DND-41 (cell line): ENCODE measurements around the gene OXA1L.

Source experiments
- ATAC-seq: fragments of 200-7000 bp; cut with Tn5 transposase; 3 replicates; pipeline ENCODE4 v1.9.1; 2021; ENCODE audit warnings: low read depth; ENCODE audit not compliant: insufficient read depth
- DNase-seq: peaks from one replicate; pipeline ENCODE4 v3.0.0-alpha.2; 2020
- H2AFZ ChIP-seq: 2 replicates; pipeline ENCODE4 v1.6.0; 2012; ENCODE audit warnings: low read depth, low read length
- H3K27ac ChIP-seq: 2 replicates; pipeline ENCODE4 v1.5.1; 2012; ENCODE audit warnings: low read length, inconsistent platforms
- H3K27me3 ChIP-seq: fragments of 200-600 bp; sonication (generic); 2 replicates; pipeline ENCODE4 v1.6.0; 2012; ENCODE audit warnings: low read length, mild to moderate bottlenecking, inconsistent platforms; ENCODE audit not compliant: insufficient read depth, poor library complexity
- H3K36me3 ChIP-seq: 2 replicates; pipeline ENCODE4 v1.5.1; 2012; ENCODE audit warnings: low read length, inconsistent platforms; ENCODE audit not compliant: insufficient read depth
- H3K4me1 ChIP-seq: 2 replicates; pipeline ENCODE4 v1.5.1; 2012; ENCODE audit warnings: mild to moderate bottlenecking, low read length; ENCODE audit not compliant: insufficient read depth
- H3K4me2 ChIP-seq: 2 replicates; pipeline ENCODE4 v1.6.0; 2012; ENCODE audit warnings: mild to moderate bottlenecking, moderate library complexity, low read length, inconsistent platforms; ENCODE audit not compliant: insufficient read depth
- H3K4me3 ChIP-seq, 2 experiments: fragments of 200-600 bp in 1 of 2; shearing (Covaris generic) in 1 of 2; 2 replicates each; pipeline ENCODE4 v1.5.1; 2012 to 2016; ENCODE audit warnings: inconsistent platforms in 2 of 2, low read length in 2 of 2, mild to moderate bottlenecking in 2 of 2, low read depth in 1 of 2, moderate library complexity in 1 of 2
- H3K79me2 ChIP-seq: 2 replicates; pipeline ENCODE4 v1.6.0; 2012; ENCODE audit warnings: low read length, inconsistent platforms; ENCODE audit not compliant: insufficient read depth
- H3K9ac ChIP-seq: 2 replicates; pipeline ENCODE4 v1.6.0; 2012; ENCODE audit warnings: low read depth, mild to moderate bottlenecking, inconsistent platforms, low read length, moderate library complexity
- H3K9me3 ChIP-seq: 2 replicates; pipeline ENCODE4 v1.5.1; 2012; ENCODE audit warnings: low read length, moderate library complexity, mild to moderate bottlenecking, inconsistent platforms; ENCODE audit not compliant: insufficient read depth, severe bottlenecking
- H4K20me1 ChIP-seq: 2 replicates; pipeline ENCODE4 v1.6.0; 2012; ENCODE audit warnings: low read length; ENCODE audit not compliant: insufficient read depth
- EZH2 ChIP-seq: IDR thresholded peaks from 3 replicates; pipeline ENCODE4 v1.6.1; 2012; ENCODE audit warnings: borderline replicate concordance, low read depth, mild to moderate bottlenecking, moderate library complexity, low read length, inconsistent platforms; ENCODE audit not compliant: severe bottlenecking
- TF ChIP-seq, protein P1 (sequence below): IDR thresholded peaks from 2 replicates; pipeline ENCODE4 v1.5.1; 2012; ENCODE audit warnings: borderline replicate concordance, low read length, moderate library complexity, mild to moderate bottlenecking; ENCODE audit not compliant: poor library complexity, severe bottlenecking; ENCODE audit errors: extremely low read depth

Gene OXA1L

GRCh38 chr14:22797017-22797917 is 30.8 kb downstream of the OXA1L start:
- Histone ChIP-seq H3K4me1 (no peaks in the 10 kb centered on the region), H3K9me3 (no peaks in the 10 kb centered on the region), H3K27ac (no peak overlapping the region), H3K4me2 (no peak overlapping the region), H3K79me2 (no peaks in the 10 kb centered on the region), H4K20me1 (no peaks in the 10 kb centered on the region), H2AFZ (no peak overlapping the region), H3K9ac (no peak overlapping the region), H3K4me3 (no peak overlapping the region), H3K27me3 (peaks cover 12% of the 10 kb centered on the region), H3K36me3 (no peaks in the 10 kb centered on the region)
- no peak for TF ChIP-seq EZH2
- TF ChIP-seq, protein P1, sequence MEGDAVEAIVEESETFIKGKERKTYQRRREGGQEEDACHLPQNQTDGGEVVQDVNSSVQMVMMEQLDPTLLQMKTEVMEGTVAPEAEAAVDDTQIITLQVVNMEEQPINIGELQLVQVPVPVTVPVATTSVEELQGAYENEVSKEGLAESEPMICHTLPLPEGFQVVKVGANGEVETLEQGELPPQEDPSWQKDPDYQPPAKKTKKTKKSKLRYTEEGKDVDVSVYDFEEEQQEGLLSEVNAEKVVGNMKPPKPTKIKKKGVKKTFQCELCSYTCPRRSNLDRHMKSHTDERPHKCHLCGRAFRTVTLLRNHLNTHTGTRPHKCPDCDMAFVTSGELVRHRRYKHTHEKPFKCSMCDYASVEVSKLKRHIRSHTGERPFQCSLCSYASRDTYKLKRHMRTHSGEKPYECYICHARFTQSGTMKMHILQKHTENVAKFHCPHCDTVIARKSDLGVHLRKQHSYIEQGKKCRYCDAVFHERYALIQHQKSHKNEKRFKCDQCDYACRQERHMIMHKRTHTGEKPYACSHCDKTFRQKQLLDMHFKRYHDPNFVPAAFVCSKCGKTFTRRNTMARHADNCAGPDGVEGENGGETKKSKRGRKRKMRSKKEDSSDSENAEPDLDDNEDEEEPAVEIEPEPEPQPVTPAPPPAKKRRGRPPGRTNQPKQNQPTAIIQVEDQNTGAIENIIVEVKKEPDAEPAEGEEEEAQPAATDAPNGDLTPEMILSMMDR: no peak
- DNase-seq (no peak), ATAC-seq (no peak)

GRCh38 chr14:22798528-22798927 is 32.0 kb downstream of the OXA1L start:
- H3K4me3 ChIP-seq: no peak overlapping the region
- H3K4me2 ChIP-seq: no peak overlapping the region
- no peaks in the 10 kb centered on the region for H3K9me3 ChIP-seq
- DNase-seq: no peak
- no peaks in the 10 kb centered on the region for H4K20me1 ChIP-seq
- no peaks in the 10 kb centered on the region for H3K4me1 ChIP-seq
- H3K27ac ChIP-seq: no peak overlapping the region
- no peaks in the 10 kb centered on the region for H3K79me2 ChIP-seq
- no peak for ATAC-seq
- no peak overlapping the region for H2AFZ ChIP-seq
- TF ChIP-seq EZH2: no peak
- TF ChIP-seq, protein P1: no peak
- H3K9ac ChIP-seq: no peak overlapping the region
- no peaks in the 10 kb centered on the region for H3K36me3 ChIP-seq
- peaks cover 14% of the 10 kb centered on the region for H3K27me3 ChIP-seq

DNA sequence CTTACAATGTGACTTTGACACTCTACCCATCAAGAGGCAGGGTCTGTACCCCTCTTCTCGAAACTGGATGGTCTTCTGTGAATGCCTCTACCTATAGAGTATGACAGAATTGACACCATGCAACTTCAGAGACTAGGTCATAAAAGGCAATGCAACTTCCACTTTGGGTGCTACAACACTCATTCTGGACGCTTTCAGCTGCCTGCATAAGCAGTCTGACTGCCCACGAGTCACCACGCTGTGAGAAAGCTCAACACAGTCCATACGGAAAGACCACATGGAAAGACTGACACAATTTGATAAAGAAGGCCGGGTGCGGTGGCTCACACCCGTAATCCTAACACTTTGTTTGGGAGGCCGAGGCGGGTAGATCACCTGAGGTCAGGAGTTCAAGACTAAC is 33.9 kb downstream of the OXA1L start:
- Histone ChIP-seq H3K79me2 (no peaks in the 10 kb centered on the region), H2AFZ (no peak overlapping the region), H3K27me3 (peaks cover 12% of the 10 kb centered on the region), H3K27ac (no peak overlapping the region), H4K20me1 (no peaks in the 10 kb centered on the region), H3K4me2 (no peak overlapping the region), H3K4me1 (no peaks in the 10 kb centered on the region), H3K4me3 (no peak overlapping the region), H3K9ac (no peak overlapping the region), H3K36me3 (no peaks in the 10 kb centered on the region), H3K9me3 (no peaks in the 10 kb centered on the region)
- no peak for TF ChIP-seq EZH2
- TF ChIP-seq, protein P1: no peak
- no peak for DNase-seq
- ATAC-seq: no peak
